ENCODE measurements around the gene MTCL1. TPM values are rescaled to one million over a fixed set of nuclear protein-coding genes. Genes with fewer than 3 reads are reported as not detected.

Gene MTCL1
- total and polyA plus RNA-seq, 9 donors: 2.2 to 9.6 (median 6.5) TPM

- TF ChIP-seq POLR2A (IDR thresholded peaks at IDR 0.05) (no peak), EP300 (IDR thresholded peaks at IDR 0.05) (no peak), CTCF (IDR thresholded peaks at IDR 0.05) (no peak)
- Histone ChIP-seq H3K4me1 (ENCODE audit: insufficient read depth) (no peaks in the 10 kb centered on the region), H3K27ac (no peak overlapping the region), H3K4me3 (no peak overlapping the region), H3K9me3 (no peaks in the 10 kb centered on the region), H3K27me3 (no peaks in the 10 kb centered on the region), H3K36me3 (no peaks in the 10 kb centered on the region)
- DNase-seq: no peak
- intact Hi-C loops (cut with DNase I): no loop called here
- 74 to 85% (median 83%) methylated on average over 6 of the region's 6 CpGs for WGBS, 3 donors
Observed at GRCh38 chr18:8847066-8847755, 141.9 kb downstream of the MTCL1 start.

- TF ChIP-seq CTCF (IDR thresholded peaks at IDR 0.05): no peak
- no peak for TF ChIP-seq POLR2A (IDR thresholded peaks at IDR 0.05)
- no peak for TF ChIP-seq EP300 (IDR thresholded peaks at IDR 0.05)
- intact Hi-C loops (cut with DNase I): loop anchor here in 1 of 4 donors (1.0 kb wide), 1 partner anchor 36 kb away; no protein-coding TSS in a partner anchor
- Histone ChIP-seq H3K27ac (no peak overlapping the region), H3K9me3 (no peaks in the 10 kb centered on the region), H3K4me1 (ENCODE audit: insufficient read depth) (no peaks in the 10 kb centered on the region), H3K36me3 (no peaks in the 10 kb centered on the region), H3K27me3 (no peaks in the 10 kb centered on the region), H3K4me3 (no peak overlapping the region)
- no peak for DNase-seq
- WGBS, 3 donors: 72 to 87% (median 85%) methylated on average over 5 of the region's 5 CpGs
Observed at GRCh38 chr18:8847900-8848299, 142.5 kb downstream of the MTCL1 start.

- no peak for DNase-seq
- no peaks in the 10 kb centered on the region for H3K36me3 ChIP-seq
- intact Hi-C loops (cut with DNase I): loop anchor here in 1 of 4 donors (1.0 kb wide), 1 partner anchor 36 kb away; no protein-coding TSS in a partner anchor
- no peaks in the 10 kb centered on the region for H3K4me1 ChIP-seq (ENCODE audit: insufficient read depth)
- no peak overlapping the region for H3K4me3 ChIP-seq
- 90 to 95% (median 93%) methylated on average over 3 of the region's 3 CpGs for WGBS, 3 donors
- TF ChIP-seq POLR2A (IDR thresholded peaks at IDR 0.05) (no peak), EP300 (IDR thresholded peaks at IDR 0.05) (no peak), CTCF (IDR thresholded peaks at IDR 0.05) (no peak)
- no peak overlapping the region for H3K27ac ChIP-seq
- H3K9me3 ChIP-seq: no peaks in the 10 kb centered on the region
- H3K27me3 ChIP-seq: no peaks in the 10 kb centered on the region
Observed at GRCh38 chr18:8848541-8848940, 143.2 kb downstream of the MTCL1 start.

- Histone ChIP-seq H3K4me3 (no peak overlapping the region), H3K9me3 (no peaks in the 10 kb centered on the region), H3K27ac (no peak overlapping the region), H3K4me1 (ENCODE audit: insufficient read depth) (no peaks in the 10 kb centered on the region), H3K27me3 (no peaks in the 10 kb centered on the region), H3K36me3 (no peaks in the 10 kb centered on the region)
- TF ChIP-seq EP300 (IDR thresholded peaks at IDR 0.05): no peak
- TF ChIP-seq CTCF (IDR thresholded peaks at IDR 0.05): no peak
- no peak for TF ChIP-seq POLR2A (IDR thresholded peaks at IDR 0.05)
- DNase-seq: no peak
- intact Hi-C loops (cut with DNase I): no loop called here
- WGBS, 3 donors: 77 to 92% (median 86%) methylated on average over 2 of the region's 2 CpGs
Observed at GRCh38 chr18:8849696-8850095, 144.3 kb downstream of the MTCL1 start.

Measured in ovary (tissue), 9 donors.